NCI-H128 (cell line): ENCODE results near the gene KLK8.
"Not testable (repeated sequence)": the region's sequence is repeated elsewhere in the genome, so short reads cannot be mapped to it uniquely, and the experiment has no call there.

ENCODE experiments used
- DNase-seq: peaks from one replicate; lab custom pipeline; 2025; ENCODE audit not compliant: unreplicated experiment; lab: John Stamatoyannopoulos, UW

The KLK8 gene

GRCh38 chr19:50984416-50984815 lies 17.0 kb downstream of the KLK8 start:
- DNase-seq, result not testable (repeated sequence)

DNA sequence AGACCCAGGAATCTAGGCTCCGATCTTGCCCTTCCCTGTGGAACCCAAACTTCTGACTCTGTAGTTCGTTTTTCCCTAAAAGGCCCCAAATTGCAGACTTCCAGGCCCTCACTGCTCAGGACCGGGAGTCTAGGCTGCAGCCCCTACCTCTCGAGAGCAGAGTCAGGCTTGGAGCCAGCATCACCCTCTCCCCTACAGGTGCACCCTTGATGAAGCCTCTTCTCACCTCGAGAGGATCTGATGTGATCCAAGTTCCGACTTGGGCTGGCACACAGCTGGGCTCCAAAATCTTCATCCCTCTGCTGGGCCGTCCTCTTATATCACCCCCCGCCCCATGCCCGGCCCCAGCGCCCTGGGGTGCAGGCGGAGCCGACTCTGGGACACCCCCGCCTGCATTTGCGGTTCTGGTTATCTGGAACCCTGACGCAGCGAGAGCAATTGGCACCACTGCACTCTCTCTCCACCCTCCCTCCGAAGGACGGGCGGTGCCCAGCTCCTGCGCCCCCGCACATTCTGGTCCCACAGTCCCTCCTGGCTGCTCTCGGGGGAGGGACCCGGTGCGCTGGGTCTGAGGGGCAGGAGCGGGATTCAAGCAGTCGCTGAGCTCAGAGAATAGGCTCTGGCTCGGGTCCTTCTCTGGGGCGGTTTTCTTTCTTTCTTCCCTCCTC lies 17.6 kb downstream of the KLK8 start, which contains the start of gene KLK7:
TSS of gene KLK7 (minus strand) at position 293 of the 668 bp plus-strand sequence. CDS start 1,518 bp downstream, outside the sequence.
- DNase-seq, result no peak

DNA sequence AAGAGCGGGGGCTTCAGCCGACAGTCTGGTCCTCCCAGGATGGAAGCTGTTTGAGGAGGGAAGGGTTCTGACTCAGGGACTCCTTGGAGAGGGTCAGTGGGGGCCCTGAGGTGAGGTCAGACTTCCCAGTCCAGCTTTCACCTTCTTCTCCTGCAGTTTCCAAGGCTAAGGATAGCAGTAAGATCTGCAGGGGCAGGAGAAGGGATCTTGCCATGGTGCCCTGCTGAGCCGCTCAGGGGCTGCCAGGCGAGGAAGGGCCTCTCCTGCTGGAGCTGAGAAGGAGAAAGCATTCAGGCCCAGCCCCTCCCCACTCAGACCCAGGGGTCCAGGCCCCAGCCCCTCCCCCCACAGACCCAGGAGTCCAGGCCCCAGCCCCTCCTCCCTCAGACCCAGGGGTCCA lies 19.2 kb downstream of the KLK8 start:
- DNase-seq, result no peak

DNA sequence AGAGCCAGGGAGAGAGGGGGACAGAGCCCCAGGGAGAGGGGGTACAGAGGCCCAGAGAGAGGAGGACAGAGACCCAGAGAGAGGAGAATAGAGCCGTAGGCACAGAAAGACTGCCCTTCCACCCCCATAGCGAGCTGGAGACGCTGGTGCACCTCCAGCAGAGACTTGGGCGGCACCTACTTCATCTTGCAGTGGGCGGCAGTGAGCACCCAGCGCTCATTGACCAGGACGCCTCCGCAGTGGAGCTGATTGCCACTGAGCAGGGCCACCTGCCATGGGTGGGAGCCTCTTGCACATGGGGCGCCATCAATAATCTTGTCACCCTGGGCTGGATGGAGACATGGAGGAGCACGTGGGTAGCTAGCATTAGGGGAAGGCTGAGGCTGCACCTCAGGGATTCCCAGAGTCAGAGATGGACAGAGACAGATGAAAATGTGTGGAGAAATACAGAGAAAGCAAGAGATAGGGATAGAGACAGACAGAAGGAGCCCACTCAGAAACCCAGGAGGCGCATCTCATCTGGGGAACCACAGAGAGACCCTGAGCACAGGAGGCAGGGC lies 19.7 kb downstream of the KLK8 start:
- DNase-seq, result no peak

DNA sequence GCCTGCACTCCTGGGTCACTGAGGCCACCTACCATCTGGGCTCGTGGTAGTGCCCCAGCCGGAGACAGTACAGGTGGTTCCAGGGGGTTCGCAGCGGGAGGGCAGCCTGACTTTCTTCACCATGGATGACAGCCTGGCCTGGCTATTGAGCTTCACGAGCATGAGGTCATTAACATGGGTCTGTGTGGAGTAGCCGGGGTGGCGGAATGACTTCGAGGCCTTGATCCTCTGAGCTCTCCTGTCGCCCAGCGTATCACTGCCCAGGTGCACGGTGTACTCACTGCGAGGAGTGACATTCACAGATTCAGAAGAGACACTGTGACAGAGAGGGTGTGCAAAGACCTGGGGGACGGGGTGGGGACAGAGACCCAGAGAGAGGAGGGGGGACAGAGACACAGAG lies 21.2 kb downstream of the KLK8 start:
- no peak for DNase-seq

GRCh38 chr19:50979758-50980157 lies 21.6 kb downstream of the KLK8 start:
- no peak for DNase-seq

- DNase-seq, result no peak
These were observed 22.5 kb downstream of the KLK8 start for GRCh38 chr19:50978772-50979390.

DNA sequence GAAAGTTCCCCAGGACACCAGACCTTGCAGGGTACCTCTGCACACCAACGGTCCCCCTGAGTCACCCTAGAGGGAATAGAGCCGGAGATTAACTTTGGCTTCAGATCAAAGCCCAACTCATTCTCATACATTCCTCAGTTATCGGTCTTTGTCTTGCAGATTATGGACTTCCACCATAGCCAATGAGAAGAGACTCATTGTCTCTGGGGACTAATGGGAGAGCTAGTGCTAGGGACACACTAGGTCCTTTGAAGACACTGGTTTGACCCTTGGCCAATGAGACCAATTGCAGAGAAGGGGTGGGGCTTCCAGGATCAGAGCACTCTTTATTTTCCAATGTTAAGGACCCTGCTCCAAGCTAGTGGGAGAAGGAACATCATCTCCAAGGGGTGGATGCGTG lies 23.8 kb downstream of the KLK8 start:
- no peak for DNase-seq

DNA sequence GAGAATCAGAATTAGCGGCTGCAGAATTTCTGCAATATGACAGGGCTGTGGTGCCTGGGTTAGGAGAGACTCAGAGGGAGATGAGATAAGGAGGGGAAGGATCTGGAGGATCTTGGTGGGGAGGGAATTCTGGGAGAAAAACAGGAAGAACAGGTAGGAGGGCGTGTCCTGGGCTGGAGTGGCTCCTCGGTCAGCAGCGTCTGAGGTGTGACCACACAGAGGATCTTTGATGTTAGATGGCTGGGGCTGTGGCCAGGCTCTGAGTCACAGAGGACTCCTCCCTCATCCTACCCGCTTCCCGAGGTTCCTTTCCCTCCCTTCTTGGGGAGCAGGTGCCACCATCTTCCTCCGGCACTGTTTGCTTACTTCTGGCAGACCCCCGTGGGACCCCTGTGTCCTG lies 25.6 kb downstream of the KLK8 start:
- DNase-seq, result no peak

- DNase-seq, result no peak
These were observed 26.5 kb downstream of the KLK8 start for GRCh38 chr19:50974702-50975556.

DNA sequence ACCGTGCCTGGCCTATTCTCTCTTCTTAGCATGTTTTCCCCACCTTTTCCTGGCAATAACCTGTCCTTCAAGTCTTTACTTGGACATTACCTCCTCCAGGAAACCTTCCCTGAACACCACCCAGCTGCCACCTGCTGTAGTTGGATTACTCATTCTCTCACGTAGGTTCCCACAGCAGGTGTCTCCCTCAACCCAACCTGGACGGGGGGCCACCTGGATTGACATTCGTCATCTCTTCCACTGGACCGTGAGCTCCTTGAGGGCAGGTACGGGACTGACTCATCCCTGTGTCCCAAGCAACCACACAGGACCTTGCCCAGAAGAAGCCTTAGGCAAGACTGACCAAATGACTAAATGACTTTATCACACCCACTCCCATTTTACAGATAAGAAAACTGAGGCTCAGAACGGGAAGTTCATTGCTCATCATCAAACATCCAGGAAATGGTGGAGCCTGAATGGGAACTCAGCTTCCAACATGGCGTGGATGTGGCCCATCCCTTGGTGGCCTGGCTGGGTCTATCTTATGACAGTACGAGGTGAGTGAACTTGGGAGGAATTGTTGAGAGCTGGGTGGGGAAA lies 28.5 kb downstream of the KLK8 start:
- no peak for DNase-seq

DNA sequence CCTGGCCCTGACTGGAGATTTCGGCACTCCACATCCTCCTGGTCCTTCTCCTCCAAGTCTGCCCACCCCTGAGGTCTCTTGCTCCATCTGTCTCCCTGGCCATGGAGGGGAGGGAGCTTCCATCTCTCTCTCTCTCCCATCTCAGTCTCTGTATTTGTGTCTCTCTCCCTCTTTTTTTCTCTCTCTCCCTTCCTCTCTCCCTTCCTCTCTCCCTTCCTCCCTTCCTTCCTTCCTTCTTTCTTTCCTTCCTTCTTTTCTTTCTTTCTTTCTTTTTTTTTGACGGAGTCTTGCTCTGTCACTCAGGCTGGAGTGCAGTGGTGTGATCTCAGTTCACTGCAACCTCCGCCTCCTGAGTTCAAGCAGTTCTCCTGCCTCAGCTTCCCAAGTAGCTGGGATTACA lies 31.6 kb downstream of the KLK8 start:
- DNase-seq, result not testable (repeated sequence)

DNA sequence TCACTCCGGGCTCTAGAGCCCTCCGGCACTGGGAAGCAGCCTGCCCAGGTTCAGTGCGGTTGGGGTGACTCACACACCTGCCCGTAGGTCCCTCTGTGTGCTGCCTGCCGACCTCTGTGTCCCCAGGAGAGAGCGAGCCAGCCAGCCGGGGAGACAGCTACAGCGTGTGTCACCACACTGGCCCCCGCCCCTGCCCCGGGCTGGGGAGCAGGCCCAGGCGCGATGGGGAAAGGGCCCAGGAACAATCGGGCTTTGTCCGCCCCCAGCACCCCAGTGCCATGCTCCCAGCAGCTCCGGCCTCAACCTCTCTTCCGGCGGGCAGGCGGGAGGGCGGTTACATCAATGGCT lies 32.0 kb downstream of the KLK8 start, which contains the start of gene KLK6:
TSS of gene KLK6 (minus strand) at position 179 of the 348 bp plus-strand sequence. CDS start 1,487 bp downstream, outside the sequence.
- DNase-seq, result no peak

- DNase-seq, result no peak
These were observed 32.5 kb downstream of the KLK8 start for GRCh38 chr19:50968716-50969412.

- DNase-seq, result no peak
These were observed 33.3 kb downstream of the KLK8 start for GRCh38 chr19:50967929-50968715.

GRCh38 chr19:50964266-50964665 lies 37.1 kb downstream of the KLK8 start:
- DNase-seq, result no peak

DNA sequence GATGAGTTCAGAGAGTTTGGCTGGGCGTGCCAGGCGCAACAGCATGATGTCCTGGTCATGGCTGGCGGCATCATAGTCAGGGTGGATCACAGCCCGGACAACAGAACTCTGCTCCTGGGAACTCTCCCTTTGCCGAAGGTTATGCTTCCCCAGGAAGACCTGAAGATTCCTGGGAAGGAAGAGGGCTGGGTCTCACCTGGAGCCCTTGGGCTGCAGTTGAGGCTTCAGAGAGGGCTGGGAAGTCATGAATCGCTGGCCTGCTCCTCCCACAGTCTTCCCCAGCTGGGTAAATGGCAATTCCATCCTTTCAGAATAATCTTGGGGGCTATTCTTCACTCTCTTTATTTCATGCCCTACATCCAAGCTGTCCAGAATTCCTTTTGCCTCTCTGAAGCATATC lies 38.0 kb downstream of the KLK8 start:
- no peak for DNase-seq

DNA sequence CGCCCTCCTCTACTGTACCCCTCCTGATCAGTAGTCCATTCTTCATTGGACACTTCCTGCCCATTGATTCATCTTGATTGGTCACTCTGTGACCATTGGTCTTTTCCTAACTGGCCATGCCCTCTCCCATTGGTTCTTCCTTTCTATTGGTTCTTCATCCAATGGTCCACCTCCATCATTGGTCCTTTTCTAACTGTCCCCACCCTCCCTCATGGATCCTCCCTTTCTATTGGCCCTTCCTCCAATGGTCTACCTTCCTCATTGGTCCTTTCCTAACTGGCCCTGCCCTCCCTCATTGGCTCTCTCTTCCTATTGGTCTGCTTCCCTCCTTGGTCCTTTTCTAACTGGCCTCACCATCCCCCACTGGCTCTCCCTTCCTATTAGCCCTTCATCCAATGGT lies 39.2 kb downstream of the KLK8 start:
- DNase-seq, result no peak

DNA sequence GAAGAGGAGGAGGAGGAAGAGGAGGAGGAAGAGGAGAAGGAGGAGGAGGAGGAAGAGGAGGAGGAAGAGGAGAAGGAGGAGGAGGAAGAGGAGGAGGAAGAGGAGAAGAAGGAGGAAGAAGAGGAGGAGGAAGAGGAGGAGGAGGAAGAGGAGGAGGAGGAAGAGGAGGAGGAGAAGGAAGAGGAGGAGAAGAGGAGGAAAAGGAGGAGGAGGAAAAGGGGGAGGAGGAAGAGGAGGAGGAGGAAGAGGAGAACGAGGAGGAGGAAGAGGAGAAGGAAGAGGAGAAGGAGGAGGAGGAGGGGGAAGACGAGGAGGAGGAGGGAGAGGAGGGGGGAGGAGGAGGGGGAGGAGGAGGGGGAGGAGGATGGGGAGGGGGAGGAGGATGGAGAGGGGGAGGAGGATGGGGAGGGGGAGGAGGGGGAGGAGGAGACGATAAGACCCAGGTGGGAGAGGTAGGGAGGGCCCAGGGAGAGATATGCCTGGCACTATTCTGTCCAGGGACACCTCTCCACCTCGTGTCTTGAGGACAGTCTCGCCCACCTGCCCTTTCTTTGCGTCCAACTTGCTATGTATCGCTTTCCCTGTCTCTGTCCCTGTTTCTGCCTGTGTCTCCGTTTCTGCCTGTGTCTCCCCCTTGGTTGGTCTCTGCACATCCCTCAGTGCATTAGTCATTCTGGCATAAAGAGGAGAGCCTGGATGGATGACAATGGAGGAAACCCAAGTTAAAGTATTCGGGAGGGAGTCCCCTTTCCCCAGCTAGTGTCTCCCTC lies 41.5 kb downstream of the KLK8 start:
- no peak for DNase-seq
